A549 (cell line): Measurements from ENCODE around the gene IFT43. TPM values are rescaled to one million over a fixed set of nuclear protein-coding genes. Genes with fewer than 3 reads are reported as not detected.
A peak's percentile ranks its signal among the peaks of the same experiment; 100 is the strongest.

Experiments used
- ATAC-seq, 2 experiments: fragments of 200-7000 bp in 1 of 2; fragments of >200 bp in 1 of 2; cut with Nextera tagmentation in 1 of 2; cut with Tn5 transposase in 1 of 2; 3 replicates each; pipeline versions ENCODE4 v1.8.0 to v1.9.1; 2018 to 2020; ENCODE audit warnings: mild to moderate bottlenecking in 1 of 2, moderate library complexity in 1 of 2
- CTCF ChIA-PET: fragments of 300-600 bp; sonication (Branson Sonifier 250); formaldehyde crosslinking; extraction: SDS; loops from one replicate; lab custom pipeline; 2021; ENCODE audit warnings: antibody characterized with exemption, inconsistent platforms; lab: Yijun Ruan, JAX
- POLR2A ChIA-PET: fragments of 350-600 bp; formaldehyde crosslinking; extraction: SDS; loops from one replicate; lab custom pipeline; 2021; ENCODE audit warnings: antibody characterized with exemption, inconsistent platforms; lab: Yijun Ruan, JAX
- DNase-seq, 2 experiments: peaks; one replicate each; pipeline versions ENCODE4 v3.0.0 to v3.0.0-alpha.2; 2011 to 2016; ENCODE audit warnings: low read depth in 1 of 2, low spot score in 1 of 2
- FAIRE-seq: peaks from 2 replicates; lab custom pipeline; 2011; peaks lifted over from hg19 to GRCh38; lab: Jason Lieb, UNC
- H3K27ac ChIP-seq, 2 experiments: fragments of >200 bp; sonication (Bioruptor Twin); formaldehyde crosslinking; 3 replicates each; pipeline ENCODE4 v1.5.1; 2016 to 2017
- H3K4me1 ChIP-seq: fragments of >200 bp; sonication (Bioruptor Twin); formaldehyde crosslinking; 3 replicates; pipeline ENCODE4 v1.6.1; 2016
- H3K4me2 ChIP-seq: fragments of >200 bp; sonication (Bioruptor Twin); formaldehyde crosslinking; 3 replicates; pipeline ENCODE4 v1.6.1; 2016
- H3K4me3 ChIP-seq: fragments of >200 bp; sonication (Bioruptor Twin); formaldehyde crosslinking; 3 replicates; pipeline ENCODE4 v1.5.1; 2016
- H3K9me3 ChIP-seq: fragments of >200 bp; sonication (Bioruptor Twin); formaldehyde crosslinking; 3 replicates; pipeline ENCODE4 v1.6.1; 2016
- CEBPB ChIP-seq, 2 experiments: fragments of >200 bp in 1 of 2; sonication (Bioruptor Twin) in 1 of 2; formaldehyde crosslinking in 1 of 2; IDR thresholded peaks; 2 replicates each; pipeline ENCODE4 v1.6.1; 2012 to 2016
- EHMT2 ChIP-seq: fragments of 200-600 bp; sonication (generic); IDR thresholded peaks from 2 replicates; pipeline ENCODE4 v1.6.1; 2016; ENCODE audit warnings: antibody characterized with exemption, low read depth, mild to moderate bottlenecking, moderate library complexity
- JUN ChIP-seq, 2 experiments: fragments of >200 bp; sonication (Bioruptor Twin); formaldehyde crosslinking; IDR thresholded peaks; 2 replicates in 1 of 2; 3 replicates in 1 of 2; pipeline ENCODE4 v1.6.1; 2016 to 2017
- RNF2 ChIP-seq: fragments of 200-600 bp; sonication (generic); IDR thresholded peaks from 2 replicates; pipeline ENCODE4 v1.6.1; 2016; ENCODE audit warnings: low read depth, mild to moderate bottlenecking, antibody characterized with exemption, moderate library complexity, borderline replicate concordance
- ZSCAN20 ChIP-seq: fragments of 250-450 bp; sonication (Bioruptor Pico); IDR thresholded peaks from 2 replicates; pipeline ENCODE4 v1.8.0; 2022; ENCODE audit warnings: mild to moderate bottlenecking, moderate library complexity
- WGBS: methylation state at CpG from one replicate; pipeline ENCODE4 v1.1.6; 2017; ENCODE audit errors: missing lambda C conversion rate; 5-methylcytosine and 5-hydroxymethylcytosine counted together
- polyA plus RNA-seq, 4 experiments: library from polyadenylated mRNA; depleted of rRNA in 3 of 4; stranded (reverse); fragments of >200 nt; fragmentation: RNase III in 1 of 4; extraction: RNeasy Plus Mini Kit Qiagen cat#74134 plus additional on column Dnase treatment in 1 of 4; gene quantifications; 2 replicates in 3 of 4; 3 replicates in 1 of 4; pipeline ENCODE4 v1.2.3, GENCODE V29; 2011 to 2017
- TF ChIP-seq, protein P1 (sequence below): fragments of 250-450 bp; sonication (Bioruptor Pico); IDR thresholded peaks from 2 replicates; pipeline ENCODE4 v1.5.0; 2020; ENCODE audit warnings: low read depth, mild to moderate bottlenecking, moderate library complexity
- TF ChIP-seq, protein P2 (sequence below): fragments of 200-600 bp; sonication (generic); IDR thresholded peaks from 2 replicates; pipeline ENCODE4 v1.6.1; 2016; ENCODE audit warnings: antibody characterized with exemption, mild to moderate bottlenecking, moderate library complexity

IFT43 gene
- polyA plus RNA-seq, 2 of the 4 experiments (the other 2 are of a cell fraction), result 46.4 to 49.4 TPM

DNA sequence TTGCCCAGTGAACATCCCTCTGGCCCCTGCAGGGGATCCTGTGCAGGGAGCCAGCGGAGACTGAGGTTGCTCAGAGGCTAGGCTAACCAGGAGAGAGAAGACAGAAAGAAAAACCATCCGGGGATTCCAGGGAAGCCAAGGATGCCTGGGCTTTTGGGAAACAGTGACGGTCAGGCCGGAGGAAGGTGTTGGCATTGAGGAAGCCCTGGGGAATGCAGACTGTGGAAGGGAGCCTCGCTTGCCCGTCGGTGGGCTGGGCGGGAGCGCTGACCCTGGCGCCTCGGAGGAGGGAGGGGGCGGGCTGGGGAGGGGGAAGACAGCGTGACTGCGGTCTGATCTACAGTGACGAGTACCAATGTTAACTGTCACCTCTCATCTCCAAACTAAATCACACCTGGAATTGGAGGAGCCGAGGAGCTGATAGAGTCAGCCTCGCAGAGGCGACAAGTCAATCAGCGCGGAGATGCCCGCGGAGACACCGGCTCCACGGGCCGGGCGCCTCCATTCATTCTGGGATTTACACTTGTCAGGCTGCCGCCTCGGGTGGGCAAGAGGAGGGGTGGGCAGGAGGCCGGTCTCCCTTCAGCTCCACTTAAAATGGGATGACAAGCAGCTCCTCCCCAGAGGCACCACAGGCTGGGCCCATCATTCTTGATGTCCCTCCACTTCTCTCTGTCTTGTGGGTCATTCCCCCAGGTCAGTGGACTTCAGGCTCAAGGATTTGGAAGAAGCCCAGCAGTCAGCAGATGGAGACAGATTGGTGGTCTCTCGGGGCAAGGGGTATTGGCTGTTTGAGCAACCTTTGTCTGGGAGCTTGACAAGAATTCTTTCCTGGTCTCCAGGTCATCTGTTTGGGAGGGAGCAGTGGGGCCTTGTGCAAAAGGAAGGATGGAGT lies 145.8 kb downstream of the IFT43 start:
- no peak overlapping the region for H3K4me2 ChIP-seq
- no peak for FAIRE-seq
- no peaks in the 10 kb centered on the region for H3K9me3 ChIP-seq
- DNase-seq, result no peak
- no peaks in the 10 kb centered on the region for H3K4me1 ChIP-seq
- 34% methylated on average over 26 of the region's 30 CpGs for WGBS
- no peak overlapping the region for H3K4me3 ChIP-seq
- no peak overlapping the region for H3K27ac ChIP-seq
- POLR2A ChIA-PET, result no interaction called here
- no peak for TF ChIP-seq CEBPB (IDR thresholded peaks at IDR 0.05)
- TF ChIP-seq, protein P1, sequence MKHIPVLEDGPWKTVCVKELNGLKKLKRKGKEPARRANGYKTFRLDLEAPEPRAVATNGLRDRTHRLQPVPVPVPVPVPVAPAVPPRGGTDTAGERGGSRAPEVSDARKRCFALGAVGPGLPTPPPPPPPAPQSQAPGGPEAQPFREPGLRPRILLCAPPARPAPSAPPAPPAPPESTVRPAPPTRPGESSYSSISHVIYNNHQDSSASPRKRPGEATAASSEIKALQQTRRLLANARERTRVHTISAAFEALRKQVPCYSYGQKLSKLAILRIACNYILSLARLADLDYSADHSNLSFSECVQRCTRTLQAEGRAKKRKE (CRISPR knock-in tag), result no peak
- CTCF ChIA-PET, result interaction anchor here (0.9 to 1.2 kb wide), 2 partner anchors 9 to 11 kb away, joined by 3 read pairs; no protein-coding TSS in a partner anchor
- no peak for ATAC-seq

DNA sequence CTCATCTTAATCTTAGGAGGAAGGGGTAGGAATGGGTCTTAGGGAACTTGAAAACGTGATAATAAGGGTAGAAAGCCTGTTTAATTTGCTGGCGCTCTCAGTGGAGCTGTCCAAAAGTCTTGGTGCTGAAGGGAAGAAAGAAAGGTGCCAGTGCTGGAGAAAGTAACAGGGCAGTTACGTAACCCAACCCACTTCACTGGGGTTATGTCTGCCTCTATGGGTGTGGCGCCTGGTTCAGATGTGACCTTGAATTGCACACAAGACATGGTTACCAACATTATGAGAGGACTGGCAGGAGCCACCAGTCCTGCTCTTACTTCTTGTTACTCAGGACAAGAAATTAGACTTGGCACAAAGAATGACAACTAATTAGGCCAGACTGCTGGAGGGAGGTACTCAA lies 147.5 kb downstream of the IFT43 start:
- Histone ChIP-seq H3K9me3 (no peaks in the 10 kb centered on the region), H3K27ac (no peak overlapping the region), H3K4me2 (no peak overlapping the region), H3K4me1 (no peaks in the 10 kb centered on the region), H3K4me3 (no peak overlapping the region)
- CTCF ChIA-PET, result interaction anchor here (1.3 kb wide), 1 partner anchor 219 kb away, joined by 3 read pairs; no protein-coding TSS in a partner anchor
- POLR2A ChIA-PET, result no interaction called here
- 6% methylated on average over 4 of the region's 4 CpGs for WGBS
- TF ChIP-seq JUN (IDR thresholded peaks at IDR 0.05) (no peak), RNF2 (no peak), CEBPB (IDR thresholded peaks at IDR 0.05) (0 out of 4 replicates have a peak, but pooled peaks of 1 of the 2 experiments have one; percentile 19), ZSCAN20 (no peak), EHMT2 (peak; percentile 70)
- TF ChIP-seq, protein P2, sequence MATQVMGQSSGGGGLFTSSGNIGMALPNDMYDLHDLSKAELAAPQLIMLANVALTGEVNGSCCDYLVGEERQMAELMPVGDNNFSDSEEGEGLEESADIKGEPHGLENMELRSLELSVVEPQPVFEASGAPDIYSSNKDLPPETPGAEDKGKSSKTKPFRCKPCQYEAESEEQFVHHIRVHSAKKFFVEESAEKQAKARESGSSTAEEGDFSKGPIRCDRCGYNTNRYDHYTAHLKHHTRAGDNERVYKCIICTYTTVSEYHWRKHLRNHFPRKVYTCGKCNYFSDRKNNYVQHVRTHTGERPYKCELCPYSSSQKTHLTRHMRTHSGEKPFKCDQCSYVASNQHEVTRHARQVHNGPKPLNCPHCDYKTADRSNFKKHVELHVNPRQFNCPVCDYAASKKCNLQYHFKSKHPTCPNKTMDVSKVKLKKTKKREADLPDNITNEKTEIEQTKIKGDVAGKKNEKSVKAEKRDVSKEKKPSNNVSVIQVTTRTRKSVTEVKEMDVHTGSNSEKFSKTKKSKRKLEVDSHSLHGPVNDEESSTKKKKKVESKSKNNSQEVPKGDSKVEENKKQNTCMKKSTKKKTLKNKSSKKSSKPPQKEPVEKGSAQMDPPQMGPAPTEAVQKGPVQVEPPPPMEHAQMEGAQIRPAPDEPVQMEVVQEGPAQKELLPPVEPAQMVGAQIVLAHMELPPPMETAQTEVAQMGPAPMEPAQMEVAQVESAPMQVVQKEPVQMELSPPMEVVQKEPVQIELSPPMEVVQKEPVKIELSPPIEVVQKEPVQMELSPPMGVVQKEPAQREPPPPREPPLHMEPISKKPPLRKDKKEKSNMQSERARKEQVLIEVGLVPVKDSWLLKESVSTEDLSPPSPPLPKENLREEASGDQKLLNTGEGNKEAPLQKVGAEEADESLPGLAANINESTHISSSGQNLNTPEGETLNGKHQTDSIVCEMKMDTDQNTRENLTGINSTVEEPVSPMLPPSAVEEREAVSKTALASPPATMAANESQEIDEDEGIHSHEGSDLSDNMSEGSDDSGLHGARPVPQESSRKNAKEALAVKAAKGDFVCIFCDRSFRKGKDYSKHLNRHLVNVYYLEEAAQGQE, result peak; percentile 93
- peak in 1 of 2 experiments; percentile 16 for DNase-seq
- no peak for FAIRE-seq
- ATAC-seq, result no peak

Other genes starting within 250 kb of the IFT43 start
- 0.85 and 2.0 TPM in 2 replicates for gene TGFB3, start 3.8 kb upstream of the IFT43 start, polyA plus RNA-seq (2011; rRNA removed)
- 1.3 to 1.5 TPM (median 1.3 TPM) in 3 replicates for gene TGFB3, start 3.8 kb upstream of the IFT43 start, polyA plus RNA-seq (2017; fragmentation: RNase III; extraction: RNeasy Plus Mini Kit Qiagen cat#74134 plus additional on column Dnase treatment)
- 30.9 and 31.4 TPM in 2 replicates for gene GPATCH2L, start 166.2 kb downstream of the IFT43 start, polyA plus RNA-seq (2011; rRNA removed)
- 17.8 to 19.6 TPM (median 18.2 TPM) in 3 replicates for gene GPATCH2L, start 166.2 kb downstream of the IFT43 start, polyA plus RNA-seq (2017; fragmentation: RNase III; extraction: RNeasy Plus Mini Kit Qiagen cat#74134 plus additional on column Dnase treatment)